ENCODE measurements around the gene VKORC1. TPM values are rescaled to one million over a fixed set of nuclear protein-coding genes. Genes with fewer than 3 reads are reported as not detected.

Gene VKORC1
- total and polyA plus RNA-seq, 2 of the 8 experiments (the other 6 are each of a cell fraction or from before 2014, with no cell fraction given), result 84.1 to 483 TPM

DNA sequence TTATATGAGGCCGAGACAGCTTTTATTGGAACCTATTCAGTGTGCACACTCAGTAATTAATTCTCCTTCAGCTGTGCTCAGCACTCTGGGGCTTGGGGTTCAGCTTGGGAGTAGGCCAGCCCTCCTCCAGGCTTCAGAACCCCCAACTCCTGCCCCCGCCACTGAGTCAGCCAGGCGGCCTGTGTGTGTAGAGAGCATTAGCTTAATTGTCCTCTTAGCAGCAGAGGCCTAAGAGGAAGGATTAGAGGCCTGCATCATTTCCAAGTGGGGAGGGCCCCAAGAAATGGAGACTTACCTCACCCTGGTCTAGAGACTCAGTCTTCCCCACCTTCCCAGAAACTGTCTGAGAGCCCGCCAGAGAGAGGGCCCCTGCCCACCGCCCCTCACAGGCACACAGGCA lies 6.6 kb downstream of the VKORC1 start:
- Histone ChIP-seq H4K20me1 (replicated peaks in 1 of 2; ENCODE audit: control insufficient read depth in 1 of 2, insufficient read depth in 2 of 2, low read length in 2 of 2) (peaks cover 8 to 27% of the 10 kb centered on the region in 2 experiments), H3K4me1 (replicated peaks in 1 of 4; ENCODE audit: control insufficient read depth in 3 of 4, insufficient read depth in 4 of 4, low read length in 3 of 4) (peaks cover 0 to 3% (median 0%) of the 10 kb centered on the region in 4 experiments; a peak in 1 of 7 replicates), H4K5ac (ENCODE audit: insufficient read length, low read depth, low read length) (no peak overlapping the region), H3K23ac (ENCODE audit: insufficient read length) (no peak overlapping the region), H2BK5ac (ENCODE audit: low read depth, low read length) (no peak overlapping the region), H4K8ac (ENCODE audit: extremely low read depth, insufficient read depth, low read length) (no peak overlapping the region), H3K36me3 (ENCODE audit: control insufficient read depth in 2 of 4, insufficient read depth in 4 of 4, low read length in 3 of 4) (peaks cover 0 to 17% (median 6%) of the 10 kb centered on the region in 4 experiments; a peak in 5 of 8 replicates), H3K23me2 (ENCODE audit: low read depth, low read length) (no peaks in the 10 kb centered on the region), H4K91ac (replicated peaks; ENCODE audit: insufficient read length, low read length) (no peak overlapping the region), H3K9me3 (ENCODE audit: insufficient read depth in 2 of 2, low read depth in 1 of 2, low read length in 1 of 2) (no peaks in the 10 kb centered on the region), H3K79me2 (ENCODE audit: control insufficient read depth in 1 of 2, insufficient read depth in 2 of 2, low read length in 2 of 2) (peaks cover 0 to 7% of the 10 kb centered on the region in 2 experiments; a peak in 1 of 4 replicates), H3K4me2 (ENCODE audit: insufficient read depth in 1 of 2, low read depth in 2 of 2, low read length in 2 of 2) (no peak overlapping the region), H2AFZ (ENCODE audit: low read length) (no peak overlapping the region), H3K18ac (ENCODE audit: extremely low read depth, low read length) (no peak overlapping the region), H2BK120ac (replicated peaks; ENCODE audit: low read depth, low read length) (no peak overlapping the region), H3K27ac (ENCODE audit: low read depth, low read length) (no peak overlapping the region), H2BK12ac (ENCODE audit: low read depth, low read length) (no peak overlapping the region), H2BK15ac (ENCODE audit: low read length) (no peak overlapping the region), H3K79me1 (ENCODE audit: low read depth, low read length) (peaks cover 12% of the 10 kb centered on the region), H3K9ac (replicated peaks in 1 of 4; ENCODE audit: extremely low read depth in 1 of 4, low read depth in 3 of 4, low read length in 3 of 4) (no peak overlapping the region), H3K4me3 (ENCODE audit: extremely low read depth in 1 of 4, insufficient read depth in 2 of 4, low read depth in 3 of 4, low read length in 4 of 4) (no peak overlapping the region), H3K14ac (ENCODE audit: insufficient read length) (no peak overlapping the region), H3K56ac (replicated peaks; ENCODE audit: insufficient read length, low read depth, low read length) (no peak overlapping the region), H2AK5ac (ENCODE audit: low read depth, low read length) (no peak overlapping the region), H2BK20ac (ENCODE audit: low read length) (no peak overlapping the region), H3K27me3 (replicated peaks in 1 of 4; ENCODE audit: control insufficient read depth in 3 of 4, extremely low read depth in 1 of 4, insufficient read depth in 3 of 4, low read length in 3 of 4) (no peaks in the 10 kb centered on the region), H3K4ac (replicated peaks; ENCODE audit: insufficient read length, low read depth, low read length) (no peak overlapping the region)
- POLR2A ChIA-PET (ENCODE audit: partially characterized antibody), result interaction anchor here (1.1 to 1.5 kb wide), 4 partner anchors 14 to 96 kb away, joined by 3 to 5 read pairs (median 4); partner anchors contain the start of gene PRSS8
- FAIRE-seq (no peak), DNase-seq (ENCODE audit: low read depth in 1 of 2, low spot score in 2 of 2) (no peak)
- CTCF ChIA-PET (ENCODE audit: partially characterized antibody), result interaction anchor here (1.1 to 3.0 kb wide), 4 partner anchors 9 to 73 kb away, joined by 3 to 14 read pairs (median 5); no protein-coding TSS in a partner anchor
- 90% methylated on average over 4 of the region's 5 CpGs; no CpG with 5 or more reads in 1 of the 2 experiments for WGBS, 2 experiments (ENCODE audit: extremely low coverage in 1 of 2, insufficient coverage in 1 of 2, insufficient read length in 1 of 2, insufficient replicate concordance in 2 of 2, low coverage in 1 of 2, low lambda C conversion rate in 2 of 2, missing lambda C conversion rate in 1 of 2)
- TF ChIP-seq SP4 (IDR thresholded peaks at IDR 0.05; ENCODE audit: low read length), result no peak
- no peak for TF ChIP-seq ASH2L (IDR thresholded peaks at IDR 0.05; ENCODE audit: low read length)
- TF ChIP-seq, protein P1, sequence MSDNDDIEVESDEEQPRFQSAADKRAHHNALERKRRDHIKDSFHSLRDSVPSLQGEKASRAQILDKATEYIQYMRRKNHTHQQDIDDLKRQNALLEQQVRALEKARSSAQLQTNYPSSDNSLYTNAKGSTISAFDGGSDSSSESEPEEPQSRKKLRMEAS (IDR thresholded peaks at IDR 0.05), result no peak
- TF ChIP-seq NANOG (IDR thresholded peaks at IDR 0.05; ENCODE audit: insufficient read depth, low read depth, low read length, poor library complexity, severe bottlenecking), result no peak
- no peak for TF ChIP-seq JUN (IDR thresholded peaks at IDR 0.05; ENCODE audit: low read depth, low read length)
- TF ChIP-seq CBX8 (IDR thresholded peaks at IDR 0.05; ENCODE audit: borderline replicate concordance, low read depth, low read length), result no peak
